Mesothelial cell of epicardium (in vitro differentiated cells): ENCODE measurements around the gene RETN. TPM values are rescaled to one million over a fixed set of nuclear protein-coding genes. Genes with fewer than 3 reads are reported as not detected.
"Not testable (repeated sequence)": the region's sequence is repeated elsewhere in the genome, so short reads cannot be mapped to it uniquely, and the experiment has no call there.

Experiments
- DNase-seq, 2 experiments: peaks; one replicate each; pipeline ENCODE4 v3.0.0; 2021; ENCODE audit warnings: low spot score in 2 of 2; ENCODE audit not compliant: unreplicated experiment in 2 of 2
- H3K27ac Mint-ChIP-seq: 2 replicates; pipeline ENCODE4 v1.8.0; 2021; ENCODE audit warnings: mixed read lengths
- H3K27me3 Mint-ChIP-seq: 2 replicates; pipeline ENCODE4 v1.8.0; 2021; ENCODE audit warnings: low read depth, mixed read lengths
- H3K36me3 Mint-ChIP-seq: 2 replicates; pipeline ENCODE4 v1.8.0; 2021; ENCODE audit warnings: mixed read lengths
- H3K4me1 Mint-ChIP-seq: 2 replicates; pipeline ENCODE4 v1.8.0; 2021; ENCODE audit warnings: mixed read lengths
- H3K4me3 Mint-ChIP-seq: 2 replicates; pipeline ENCODE4 v1.8.0; 2021; ENCODE audit warnings: mild to moderate bottlenecking, moderate library complexity, mixed read lengths
- H3K9me3 Mint-ChIP-seq: 2 replicates; pipeline ENCODE4 v1.8.0; 2021; ENCODE audit warnings: mixed read lengths
- total RNA-seq: library from RNA; stranded (reverse); gene quantifications from 3 replicates; pipeline ENCODE4 v1.2.1, GENCODE V29; 2021
- TF ChIP-seq, protein P1 (sequence below): fragments of 200-600 bp; sonication (generic); IDR thresholded peaks from one replicate; pipeline ENCODE4 v1.5.0; 2021; ENCODE audit warnings: antibody characterized with exemption; ENCODE audit not compliant: unreplicated experiment

RETN gene
- total RNA-seq, 1 donor from 2014 or later, result not detected

DNA sequence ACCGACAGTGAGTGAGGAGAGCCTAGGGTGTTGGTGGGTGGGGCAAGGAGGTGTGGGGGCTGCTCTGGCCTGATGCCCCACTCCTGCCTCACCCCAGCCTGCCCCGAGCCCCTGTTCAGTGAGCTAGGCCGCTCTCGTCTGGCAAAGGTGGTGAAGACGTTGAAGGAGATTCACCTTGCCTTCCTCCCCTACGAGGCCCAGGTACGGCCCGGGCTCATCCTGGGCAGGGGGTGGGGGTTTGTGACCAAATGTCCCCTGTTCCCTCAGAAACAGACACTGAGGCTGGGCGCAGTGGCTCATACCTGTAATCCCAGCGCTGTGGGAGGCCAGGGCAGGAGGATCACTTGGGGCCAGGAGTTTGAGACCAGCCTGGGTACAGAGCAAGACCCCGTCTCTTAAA lies 28.0 kb upstream of the RETN start:
- Mint-ChIP-seq H3K4me1 (peaks cover 2% of the 10 kb centered on the region), H3K4me3 (no peak overlapping the region), H3K27me3 (peaks cover 21% of the 10 kb centered on the region), H3K36me3 (peaks cover 4% of the 10 kb centered on the region), H3K9me3 (no peaks in the 10 kb centered on the region), H3K27ac (no peak overlapping the region)
- DNase-seq, result no peak
- TF ChIP-seq, protein P1, sequence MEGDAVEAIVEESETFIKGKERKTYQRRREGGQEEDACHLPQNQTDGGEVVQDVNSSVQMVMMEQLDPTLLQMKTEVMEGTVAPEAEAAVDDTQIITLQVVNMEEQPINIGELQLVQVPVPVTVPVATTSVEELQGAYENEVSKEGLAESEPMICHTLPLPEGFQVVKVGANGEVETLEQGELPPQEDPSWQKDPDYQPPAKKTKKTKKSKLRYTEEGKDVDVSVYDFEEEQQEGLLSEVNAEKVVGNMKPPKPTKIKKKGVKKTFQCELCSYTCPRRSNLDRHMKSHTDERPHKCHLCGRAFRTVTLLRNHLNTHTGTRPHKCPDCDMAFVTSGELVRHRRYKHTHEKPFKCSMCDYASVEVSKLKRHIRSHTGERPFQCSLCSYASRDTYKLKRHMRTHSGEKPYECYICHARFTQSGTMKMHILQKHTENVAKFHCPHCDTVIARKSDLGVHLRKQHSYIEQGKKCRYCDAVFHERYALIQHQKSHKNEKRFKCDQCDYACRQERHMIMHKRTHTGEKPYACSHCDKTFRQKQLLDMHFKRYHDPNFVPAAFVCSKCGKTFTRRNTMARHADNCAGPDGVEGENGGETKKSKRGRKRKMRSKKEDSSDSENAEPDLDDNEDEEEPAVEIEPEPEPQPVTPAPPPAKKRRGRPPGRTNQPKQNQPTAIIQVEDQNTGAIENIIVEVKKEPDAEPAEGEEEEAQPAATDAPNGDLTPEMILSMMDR, result no peak

DNA sequence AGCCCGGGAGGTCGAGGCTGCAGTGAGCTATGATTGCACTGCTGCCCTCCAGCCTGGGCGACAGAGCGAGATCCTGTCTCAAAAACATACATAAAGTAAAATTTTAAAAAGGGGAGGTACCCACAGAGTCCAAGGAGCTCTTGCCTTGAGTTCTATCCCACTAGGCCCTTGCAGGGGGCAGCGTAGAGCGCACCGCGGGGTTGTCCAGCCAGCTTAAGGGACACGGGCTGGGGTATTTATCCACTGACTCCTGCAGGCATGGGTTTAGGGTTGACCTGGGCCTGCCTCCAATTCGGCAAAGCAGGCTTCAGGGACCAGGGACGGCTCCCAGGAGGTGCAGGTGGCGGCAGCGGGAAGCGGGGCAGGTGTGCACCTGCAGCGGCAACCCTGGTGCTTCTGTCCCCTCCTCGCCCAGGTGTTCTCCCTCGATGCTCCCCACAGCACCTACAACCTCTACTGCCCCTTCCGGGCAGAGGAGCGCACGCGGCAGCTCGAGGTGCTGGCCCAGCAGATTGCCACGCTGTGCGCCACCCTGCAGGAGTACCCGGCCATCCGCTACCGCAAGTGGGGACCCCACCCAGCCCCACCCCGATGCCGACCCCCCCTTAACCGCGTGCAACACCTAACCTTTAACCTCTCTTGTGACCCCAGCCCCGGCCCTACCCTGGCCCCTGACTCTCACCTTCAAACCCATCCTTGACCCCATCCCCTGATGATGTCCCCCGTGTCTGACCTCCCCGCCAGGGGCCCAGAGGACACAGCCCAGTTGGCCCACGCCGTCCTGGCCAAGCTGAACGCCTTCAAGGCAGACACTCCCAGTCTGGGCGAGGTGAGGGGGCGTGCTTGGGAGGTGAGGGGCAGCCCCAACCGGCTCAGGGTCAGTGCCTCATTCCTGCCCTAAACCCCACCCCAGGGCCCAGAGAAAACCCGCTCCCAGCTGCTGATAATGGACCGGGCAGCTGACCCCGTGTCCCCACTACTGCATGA lies 27.3 kb upstream of the RETN start:
- H3K36me3 Mint-ChIP-seq, result peaks cover 4% of the 10 kb centered on the region
- TF ChIP-seq, protein P1, result no peak
- H3K4me1 Mint-ChIP-seq, result no peaks in the 10 kb centered on the region
- DNase-seq, result no peak
- H3K4me3 Mint-ChIP-seq, result no peak overlapping the region
- H3K27ac Mint-ChIP-seq, result no peak overlapping the region
- peaks cover 14% of the 10 kb centered on the region for H3K27me3 Mint-ChIP-seq
- no peaks in the 10 kb centered on the region for H3K9me3 Mint-ChIP-seq

DNA sequence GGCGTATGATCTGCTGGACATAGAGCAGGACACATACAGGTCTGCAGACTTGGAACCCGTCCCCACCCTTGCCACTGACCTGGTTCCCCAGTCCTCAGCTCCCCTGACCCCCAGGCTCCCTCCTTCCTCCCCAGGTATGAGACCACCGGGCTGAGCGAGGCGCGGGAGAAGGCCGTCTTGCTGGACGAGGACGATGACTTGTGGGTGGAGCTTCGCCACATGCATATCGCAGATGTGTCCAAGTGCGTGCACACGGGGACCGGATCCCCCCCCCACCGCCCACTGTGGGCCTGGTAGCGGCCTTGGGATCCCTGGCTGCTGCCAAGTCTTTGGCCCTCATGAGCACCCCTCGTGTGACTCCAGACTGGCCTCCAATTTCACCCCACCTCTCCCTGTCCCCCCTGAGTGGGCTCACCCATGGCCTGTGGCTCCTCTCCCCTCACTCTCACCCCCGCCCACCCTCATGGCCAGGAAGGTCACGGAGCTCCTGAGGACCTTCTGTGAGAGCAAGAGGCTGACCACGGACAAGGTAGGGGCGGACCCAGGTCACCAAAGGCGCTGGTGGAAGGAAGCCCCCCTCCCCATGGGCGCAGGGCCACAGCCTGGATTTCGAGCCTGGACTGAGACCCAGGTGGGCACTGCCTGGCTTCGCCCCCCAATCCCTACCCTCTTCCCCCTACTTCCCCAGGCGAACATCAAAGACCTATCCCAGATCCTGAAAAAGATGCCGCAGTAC lies 26.4 kb upstream of the RETN start:
- H3K27ac Mint-ChIP-seq, result no peak overlapping the region
- H3K9me3 Mint-ChIP-seq, result no peaks in the 10 kb centered on the region
- no peak overlapping the region for H3K4me3 Mint-ChIP-seq
- H3K36me3 Mint-ChIP-seq, result peaks cover 4% of the 10 kb centered on the region
- H3K4me1 Mint-ChIP-seq, result no peaks in the 10 kb centered on the region
- DNase-seq, result no peak
- TF ChIP-seq, protein P1, result no peak
- peaks cover 9% of the 10 kb centered on the region for H3K27me3 Mint-ChIP-seq

DNA sequence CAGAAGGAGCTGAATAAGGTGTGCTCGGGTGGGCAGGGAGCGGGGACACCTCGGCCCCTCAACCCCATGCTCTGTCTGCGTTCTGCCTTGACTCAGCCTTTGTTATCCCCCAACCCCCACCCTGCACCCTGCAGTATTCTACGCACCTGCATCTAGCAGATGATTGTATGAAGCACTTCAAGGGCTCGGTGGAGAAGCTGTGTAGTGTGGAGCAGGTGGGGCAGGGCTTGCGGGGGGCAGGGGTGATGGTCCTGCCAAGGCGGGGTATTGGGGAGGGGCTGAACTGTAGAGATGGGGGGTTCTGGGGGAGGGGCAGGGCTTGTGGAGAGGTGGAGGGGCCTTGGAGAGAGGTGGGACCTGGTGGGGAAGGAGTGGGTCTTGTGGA lies 25.8 kb upstream of the RETN start:
- Mint-ChIP-seq H3K27ac (no peak overlapping the region), H3K4me1 (no peaks in the 10 kb centered on the region)

DNA sequence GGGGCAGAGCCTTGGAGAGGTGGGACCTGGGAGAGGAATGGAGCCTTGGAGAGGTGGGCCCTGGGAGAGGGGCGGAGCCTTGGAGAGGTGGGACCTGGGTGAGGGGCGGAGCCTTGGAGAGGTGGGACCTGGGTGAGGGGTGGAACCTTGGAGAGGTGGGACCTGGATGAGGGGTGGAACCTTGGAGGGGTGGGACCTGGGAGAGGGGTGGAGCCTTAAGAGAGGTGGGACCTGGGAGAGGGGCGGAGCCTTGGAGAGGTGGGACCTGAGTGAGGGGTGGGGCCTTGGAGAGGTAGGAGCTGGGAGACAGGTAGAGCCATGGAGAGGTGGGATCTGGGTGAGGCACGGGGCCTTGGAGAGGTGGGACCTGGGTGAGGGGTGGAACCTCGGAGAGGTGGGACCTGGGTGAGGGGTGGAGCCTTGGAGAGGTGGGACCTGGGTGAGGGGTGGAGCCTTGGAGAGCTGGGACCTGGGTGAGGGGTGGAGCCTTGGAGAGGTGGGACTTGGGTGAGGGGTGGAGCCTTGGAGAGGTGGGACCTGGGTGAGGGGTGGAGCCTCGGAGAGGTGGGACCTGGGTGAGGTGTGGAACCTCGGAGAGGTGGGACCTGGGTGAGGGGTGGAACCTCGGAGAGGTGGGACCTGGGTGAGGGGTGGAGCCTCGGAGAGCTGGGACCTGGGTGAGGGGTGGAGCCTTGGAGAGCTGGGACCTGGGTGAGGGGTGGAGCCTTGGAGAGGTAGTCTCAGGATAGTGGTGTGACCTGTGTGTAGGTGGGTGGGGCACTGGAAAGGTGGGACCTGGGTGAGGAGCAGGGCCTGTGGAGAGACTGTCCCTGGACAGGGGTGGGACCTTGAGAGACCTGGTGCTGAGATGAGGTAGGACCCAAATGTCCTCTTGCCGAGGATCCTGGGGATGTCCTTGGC lies 25.0 kb upstream of the RETN start:
- not testable (repeated sequence) for H3K27me3 Mint-ChIP-seq, DNase-seq, H3K4me3 Mint-ChIP-seq, H3K27ac Mint-ChIP-seq, H3K9me3 Mint-ChIP-seq, H3K4me1 Mint-ChIP-seq, H3K36me3 Mint-ChIP-seq

More for the DNA sequence above, 25.8 kb upstream of the RETN start:
- no peak for DNase-seq
- TF ChIP-seq, protein P1, result no peak
- Mint-ChIP-seq H3K27me3 (peaks cover 3% of the 10 kb centered on the region), H3K36me3 (peaks cover 4% of the 10 kb centered on the region), H3K4me3 (no peak overlapping the region), H3K9me3 (no peaks in the 10 kb centered on the region)
